Testis (tissue), 2 donors: ENCODE measurements around the gene BTBD2.

Experiments used
- POLR2A ChIP-seq: fragments of 450-650 bp; IDR thresholded peaks from one replicate; pipeline ENCODE4 v1.6.1; 2017; ENCODE audit warnings: antibody characterized with exemption, mild to moderate bottlenecking, moderate library complexity
- TF ChIP-seq, protein P1 (sequence below), 3 experiments: fragments of 450-650 bp in 2 of 3; fragments of 200-600 bp in 1 of 3; sonication (generic) in 1 of 3; IDR thresholded peaks; one replicate each; pipeline ENCODE4 v1.5.1; 2016 to 2019; ENCODE audit warnings: antibody characterized with exemption in 3 of 3, mild to moderate bottlenecking in 2 of 3, moderate library complexity in 1 of 3

DNA sequence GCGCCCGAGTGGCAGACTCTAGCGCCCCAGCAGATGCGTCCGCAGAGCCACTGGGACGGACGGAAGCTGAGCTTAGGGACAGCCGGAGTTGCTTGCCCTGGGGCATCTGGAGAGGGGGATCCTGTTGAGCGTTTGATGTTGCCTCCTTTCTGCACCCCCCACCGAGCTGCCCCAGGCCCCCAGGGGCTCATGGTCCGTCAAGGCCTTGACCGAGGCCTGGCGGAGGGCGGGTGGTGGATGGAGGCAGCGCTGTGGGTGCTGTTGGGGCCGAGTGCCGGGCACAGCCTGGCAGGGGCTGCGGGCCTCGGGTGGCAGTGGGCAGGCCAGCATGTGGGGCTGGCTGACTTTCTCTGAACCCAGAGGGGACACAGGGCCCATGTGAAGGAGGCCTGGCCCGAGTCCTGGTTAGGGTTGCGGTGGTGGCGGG, 71.8 kb downstream of the BTBD2 start:
- TF ChIP-seq, protein P1, sequence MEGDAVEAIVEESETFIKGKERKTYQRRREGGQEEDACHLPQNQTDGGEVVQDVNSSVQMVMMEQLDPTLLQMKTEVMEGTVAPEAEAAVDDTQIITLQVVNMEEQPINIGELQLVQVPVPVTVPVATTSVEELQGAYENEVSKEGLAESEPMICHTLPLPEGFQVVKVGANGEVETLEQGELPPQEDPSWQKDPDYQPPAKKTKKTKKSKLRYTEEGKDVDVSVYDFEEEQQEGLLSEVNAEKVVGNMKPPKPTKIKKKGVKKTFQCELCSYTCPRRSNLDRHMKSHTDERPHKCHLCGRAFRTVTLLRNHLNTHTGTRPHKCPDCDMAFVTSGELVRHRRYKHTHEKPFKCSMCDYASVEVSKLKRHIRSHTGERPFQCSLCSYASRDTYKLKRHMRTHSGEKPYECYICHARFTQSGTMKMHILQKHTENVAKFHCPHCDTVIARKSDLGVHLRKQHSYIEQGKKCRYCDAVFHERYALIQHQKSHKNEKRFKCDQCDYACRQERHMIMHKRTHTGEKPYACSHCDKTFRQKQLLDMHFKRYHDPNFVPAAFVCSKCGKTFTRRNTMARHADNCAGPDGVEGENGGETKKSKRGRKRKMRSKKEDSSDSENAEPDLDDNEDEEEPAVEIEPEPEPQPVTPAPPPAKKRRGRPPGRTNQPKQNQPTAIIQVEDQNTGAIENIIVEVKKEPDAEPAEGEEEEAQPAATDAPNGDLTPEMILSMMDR (IDR thresholded peaks at IDR 0.05) = no peak
- TF ChIP-seq POLR2A = no peak
